CD4-positive, alpha-beta T cell treated with Interleukin-4 for 4 hours (primary cell): ENCODE data around the gene TMEM175.

ENCODE experiments used
- DNase-seq: peaks from one replicate; pipeline ENCODE4 v3.0.0-alpha.2; 2020

The TMEM175 gene

GRCh38 chr4:931960-932712 lies at the start of gene TMEM175, which contains the start of gene GAK:
TSS of gene TMEM175 (plus strand) at chr4:932460. CDS start at chr4:947740, 15,280 bp downstream.
TSS of gene GAK (minus strand) at chr4:932316. CDS start at chr4:932187, 129 bp downstream.
- DNase-seq, result peak; percentile 95

- no peak for DNase-seq
Observed at GRCh38 chr4:882646-883045, 49.6 kb upstream of the TMEM175 start.

GRCh38 chr4:883377-884095 lies 48.7 kb upstream of the TMEM175 start:
- DNase-seq, result no peak

GRCh38 chr4:884259-884658 lies 48.0 kb upstream of the TMEM175 start:
- no peak for DNase-seq

- no peak for DNase-seq
Observed at GRCh38 chr4:884896-885295, 47.4 kb upstream of the TMEM175 start.

- no peak for DNase-seq
Observed at GRCh38 chr4:885353-885752, 46.9 kb upstream of the TMEM175 start.

GRCh38 chr4:886244-886643 lies 46.0 kb upstream of the TMEM175 start:
- no peak for DNase-seq

GRCh38 chr4:887034-887763 lies 45.1 kb upstream of the TMEM175 start:
- no peak for DNase-seq

GRCh38 chr4:888029-888428 lies 44.2 kb upstream of the TMEM175 start:
- DNase-seq, result no peak

- DNase-seq, result no peak
Observed at GRCh38 chr4:889516-889915, 42.7 kb upstream of the TMEM175 start.

- no peak for DNase-seq
Observed at GRCh38 chr4:890036-890695, 42.1 kb upstream of the TMEM175 start.

- DNase-seq, result no peak
Observed at GRCh38 chr4:891747-892146, 40.5 kb upstream of the TMEM175 start.

- no peak for DNase-seq
Observed at GRCh38 chr4:892780-893179, 39.5 kb upstream of the TMEM175 start.

GRCh38 chr4:893276-893994 lies 38.8 kb upstream of the TMEM175 start:
- no peak for DNase-seq

GRCh38 chr4:893995-894705 lies 38.1 kb upstream of the TMEM175 start:
- DNase-seq, result no peak

- no peak for DNase-seq
Observed at GRCh38 chr4:895596-895995, 36.7 kb upstream of the TMEM175 start.

- DNase-seq, result no peak
Observed at GRCh38 chr4:896216-896615, 36.0 kb upstream of the TMEM175 start.

- no peak for DNase-seq
Observed at GRCh38 chr4:896630-897029, 35.6 kb upstream of the TMEM175 start.

- no peak for DNase-seq
Observed at GRCh38 chr4:898123-898522, 34.1 kb upstream of the TMEM175 start.

- no peak for DNase-seq
Observed at GRCh38 chr4:898869-899555, 33.2 kb upstream of the TMEM175 start.

GRCh38 chr4:899556-899906 lies 32.7 kb upstream of the TMEM175 start:
- DNase-seq, result no peak
